Gastroesophageal sphincter (tissue), 3 donors: ENCODE results near the gene KANK4.

ENCODE experiments used
- CTCF ChIP-seq, 4 experiments: fragments of 200-600 bp in 2 of 4; fragments of 450-650 bp in 2 of 4; sonication (generic) in 1 of 4; IDR thresholded peaks; one replicate each; pipeline ENCODE4 v1.5.1; 2017 to 2019; ENCODE audit warnings: antibody characterized with exemption in 4 of 4, mild to moderate bottlenecking in 2 of 4, moderate library complexity in 2 of 4
- EP300 ChIP-seq: sonication (generic); formaldehyde crosslinking; IDR thresholded peaks from one replicate; pipeline ENCODE4 v1.6.1; 2017; ENCODE audit warnings: antibody characterized with exemption, mild to moderate bottlenecking
- POLR2A ChIP-seq, 2 donors: fragments of 450-650 bp; IDR thresholded peaks; one replicate each; pipeline ENCODE4 v1.6.1; 2017; ENCODE audit warnings: antibody characterized with exemption in 2 of 2, mild to moderate bottlenecking in 2 of 2, moderate library complexity in 1 of 2
- POLR2AphosphoS5 ChIP-seq: sonication (generic); formaldehyde crosslinking; IDR thresholded peaks from one replicate; pipeline ENCODE4 v1.6.1; 2017; ENCODE audit warnings: antibody characterized with exemption

DNA sequence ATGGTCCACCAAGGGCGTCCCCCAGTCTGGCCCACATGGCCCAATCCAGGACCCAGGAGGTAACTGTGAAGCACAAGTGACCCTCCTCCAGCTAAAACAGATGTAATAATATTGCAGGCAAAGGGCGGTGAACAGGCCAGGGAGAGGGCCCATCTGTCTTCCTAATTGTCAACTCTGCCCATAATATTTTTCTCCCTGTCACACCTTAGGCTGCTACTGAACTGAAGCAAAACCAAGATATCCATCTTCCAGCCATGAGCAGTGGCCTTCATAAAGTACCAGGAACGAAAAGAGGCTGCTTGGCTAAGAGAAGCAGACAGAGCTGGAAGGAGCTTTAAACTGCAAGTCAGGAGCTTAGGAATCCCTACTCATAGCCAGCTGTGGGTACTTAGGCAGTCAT is 3.1 kb downstream of the KANK4 start:
- TF ChIP-seq CTCF (IDR thresholded peaks at IDR 0.05) (no peak), POLR2A (IDR thresholded peaks at IDR 0.05) (no peak), POLR2AphosphoS5 (no peak), EP300 (no peak)
